22Rv1 (cell line): ENCODE measurements around the gene CHRDL2.
"Not testable (repeated sequence)": the region's sequence is repeated elsewhere in the genome, so short reads cannot be mapped to it uniquely, and the experiment has no call there.

Experiments used
- H3K27ac ChIP-seq: fragments of 450-650 bp; 2 replicates; pipeline ENCODE4 v1.5.1; 2017
- ZFX ChIP-seq: fragments of 450-650 bp; IDR thresholded peaks from 2 replicates; pipeline ENCODE4 v1.6.1; 2017; ENCODE audit warnings: antibody characterized with exemption, borderline replicate concordance
- TF ChIP-seq, protein P1 (sequence below): fragments of 450-650 bp; IDR thresholded peaks from 2 replicates; pipeline ENCODE4 v1.5.1; 2017; ENCODE audit warnings: mild to moderate bottlenecking

CHRDL2 gene

DNA sequence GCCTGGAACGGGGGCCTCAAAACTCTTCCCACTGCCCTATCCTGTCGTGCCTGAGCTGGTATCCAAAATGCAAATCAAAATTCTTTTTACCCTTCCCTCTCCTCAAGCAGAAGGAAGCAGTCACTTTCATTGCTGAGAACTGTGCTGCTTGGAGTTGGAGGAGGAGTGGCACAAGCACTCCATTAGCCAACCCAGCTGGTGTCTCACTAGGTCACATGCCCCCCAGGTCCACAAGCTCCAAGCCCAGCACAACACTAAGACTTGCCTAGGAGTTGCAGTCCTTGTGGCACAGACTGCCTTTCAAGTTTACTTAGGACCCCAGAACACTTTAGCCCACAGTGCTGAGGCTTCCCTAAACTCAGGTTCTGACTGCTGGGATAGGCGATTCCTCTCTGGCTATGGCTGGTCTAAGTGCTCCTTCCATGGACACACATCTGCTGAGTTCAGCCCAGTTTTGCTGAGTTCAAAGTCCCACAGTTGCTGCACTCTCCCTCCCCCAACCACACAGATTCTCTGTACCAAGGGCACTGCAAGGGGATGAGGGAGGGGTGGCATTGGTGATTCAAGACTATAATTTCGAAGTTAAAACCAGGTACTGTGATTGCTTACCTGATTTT is 68.6 kb downstream of the CHRDL2 start:
- TF ChIP-seq, protein P1, sequence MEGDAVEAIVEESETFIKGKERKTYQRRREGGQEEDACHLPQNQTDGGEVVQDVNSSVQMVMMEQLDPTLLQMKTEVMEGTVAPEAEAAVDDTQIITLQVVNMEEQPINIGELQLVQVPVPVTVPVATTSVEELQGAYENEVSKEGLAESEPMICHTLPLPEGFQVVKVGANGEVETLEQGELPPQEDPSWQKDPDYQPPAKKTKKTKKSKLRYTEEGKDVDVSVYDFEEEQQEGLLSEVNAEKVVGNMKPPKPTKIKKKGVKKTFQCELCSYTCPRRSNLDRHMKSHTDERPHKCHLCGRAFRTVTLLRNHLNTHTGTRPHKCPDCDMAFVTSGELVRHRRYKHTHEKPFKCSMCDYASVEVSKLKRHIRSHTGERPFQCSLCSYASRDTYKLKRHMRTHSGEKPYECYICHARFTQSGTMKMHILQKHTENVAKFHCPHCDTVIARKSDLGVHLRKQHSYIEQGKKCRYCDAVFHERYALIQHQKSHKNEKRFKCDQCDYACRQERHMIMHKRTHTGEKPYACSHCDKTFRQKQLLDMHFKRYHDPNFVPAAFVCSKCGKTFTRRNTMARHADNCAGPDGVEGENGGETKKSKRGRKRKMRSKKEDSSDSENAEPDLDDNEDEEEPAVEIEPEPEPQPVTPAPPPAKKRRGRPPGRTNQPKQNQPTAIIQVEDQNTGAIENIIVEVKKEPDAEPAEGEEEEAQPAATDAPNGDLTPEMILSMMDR: no peak
- TF ChIP-seq ZFX: no peak
- H3K27ac ChIP-seq: peak overlapping the region; percentile 11

DNA sequence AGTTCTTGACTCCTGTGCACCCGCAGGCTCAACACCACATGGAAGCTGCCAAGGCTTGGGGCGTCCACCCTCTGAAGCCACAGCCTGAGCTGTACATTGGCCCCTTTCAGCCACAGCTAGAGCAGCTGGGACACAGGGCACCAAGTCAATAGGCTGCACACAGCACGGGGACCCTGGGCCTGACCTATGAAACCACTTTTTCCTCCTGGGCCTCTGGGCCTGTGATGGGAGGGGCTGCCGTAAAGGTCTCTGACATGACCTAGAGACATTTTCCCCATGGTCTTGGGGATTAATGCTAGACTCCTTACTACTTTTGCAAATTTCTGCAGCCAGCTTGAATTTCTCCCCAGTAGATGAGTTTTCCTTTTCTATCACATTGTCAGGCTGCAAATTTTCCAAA is 72.1 kb downstream of the CHRDL2 start:
- H3K27ac ChIP-seq: not testable (repeated sequence)

DNA sequence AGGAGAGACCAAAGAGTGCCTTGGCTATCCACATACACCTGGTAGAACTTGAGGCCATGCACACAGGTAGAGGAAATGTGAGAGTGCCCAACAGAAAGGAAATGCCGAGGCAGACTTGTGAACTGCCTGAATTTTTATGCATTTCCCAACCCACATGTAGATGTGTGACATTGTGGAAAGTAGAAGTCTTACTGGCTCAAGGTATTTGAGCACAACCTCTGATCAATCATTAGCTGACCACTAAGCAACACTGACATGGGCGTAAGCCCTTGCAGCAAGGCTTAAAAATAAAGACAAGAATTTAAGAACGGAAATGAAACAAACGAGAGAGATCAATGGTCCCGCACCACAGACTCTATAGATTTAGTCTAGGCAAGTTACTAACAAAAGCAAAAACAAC is 76.2 kb downstream of the CHRDL2 start:
- H3K27ac ChIP-seq: no peak overlapping the region
- TF ChIP-seq, protein P1: no peak
- no peak for TF ChIP-seq ZFX

DNA sequence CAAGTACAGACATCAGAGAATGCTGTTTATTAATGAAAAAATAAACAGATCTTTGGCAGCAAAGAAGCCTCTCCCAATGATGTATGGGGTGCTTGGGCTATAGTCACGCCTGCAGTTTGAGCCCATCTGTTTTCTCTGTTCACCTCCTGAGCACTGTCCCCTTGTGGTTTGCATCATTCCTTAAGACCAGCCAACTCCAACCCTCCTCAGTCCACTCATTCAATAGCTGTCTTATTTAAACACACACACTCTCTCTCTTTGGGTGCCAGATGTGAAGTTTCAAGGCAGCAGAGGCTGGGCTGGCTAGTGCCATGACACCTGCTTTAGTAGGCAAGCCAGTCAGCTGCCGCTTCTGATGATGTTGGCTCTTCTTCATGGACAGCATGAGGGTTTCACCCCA is 80.7 kb downstream of the CHRDL2 start:
- H3K27ac ChIP-seq: no peak overlapping the region
- TF ChIP-seq, protein P1: no peak
- no peak for TF ChIP-seq ZFX

DNA sequence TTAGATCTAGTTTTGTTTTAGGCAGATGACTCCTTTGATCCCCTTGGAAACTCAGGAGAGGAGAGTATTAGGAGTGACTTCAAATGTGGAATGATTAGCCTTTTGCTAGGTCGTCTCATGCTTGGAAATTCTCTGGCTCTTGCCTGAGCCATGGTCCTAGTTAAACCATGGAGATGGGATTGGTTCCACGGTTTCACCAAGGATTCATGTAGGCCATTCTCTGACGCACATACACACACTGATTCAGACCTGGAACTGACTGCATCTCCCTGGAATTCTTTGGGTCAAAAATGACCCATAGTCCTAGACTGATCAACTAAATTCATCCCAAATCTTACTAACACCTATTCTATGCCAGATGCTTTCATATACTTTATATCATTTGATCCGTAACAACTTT is 82.3 kb downstream of the CHRDL2 start:
- TF ChIP-seq, protein P1: no peak
- TF ChIP-seq ZFX: no peak

DNA sequence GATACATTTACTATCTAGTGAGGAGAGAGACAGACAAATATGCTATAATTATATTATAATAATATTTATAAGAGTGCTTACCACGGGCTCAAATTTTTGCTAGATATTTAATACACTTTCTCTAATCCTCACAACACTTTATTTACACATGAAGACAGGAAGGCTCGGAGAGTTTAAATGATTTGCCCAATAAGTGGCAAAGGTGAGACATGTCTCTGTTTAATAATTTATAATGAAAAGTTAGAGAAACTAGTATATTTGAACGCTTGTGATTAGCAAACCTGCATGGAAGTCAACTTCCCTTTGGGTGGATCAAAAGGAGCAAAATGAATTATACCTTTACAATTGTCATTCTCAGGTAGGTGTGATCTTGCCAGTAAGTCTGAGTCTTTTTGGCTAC is 83.4 kb downstream of the CHRDL2 start:
- H3K27ac ChIP-seq: no peak overlapping the region
- TF ChIP-seq ZFX: no peak
- TF ChIP-seq, protein P1: no peak

More for the DNA sequence above, 82.3 kb downstream of the CHRDL2 start:
- H3K27ac ChIP-seq: no peak overlapping the region

DNA sequence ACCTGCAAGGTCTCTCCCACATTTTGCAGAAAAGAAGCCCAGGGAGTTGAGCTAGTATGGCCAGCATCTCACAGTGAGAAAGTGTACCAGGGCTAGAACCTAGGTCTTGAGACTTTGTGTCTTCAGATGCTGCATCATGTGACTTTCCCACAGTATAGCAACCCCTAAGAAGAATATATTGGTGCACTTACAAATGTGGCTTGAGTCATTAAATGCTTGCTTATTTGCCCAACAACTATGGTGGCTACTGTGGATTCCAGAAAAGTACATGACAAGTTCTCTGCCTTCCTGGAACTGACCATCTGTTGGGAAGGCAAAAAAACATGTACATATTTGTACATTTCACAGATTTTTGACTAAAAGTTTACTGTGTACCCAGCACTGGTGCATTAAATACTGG is 83.8 kb downstream of the CHRDL2 start:
- H3K27ac ChIP-seq: no peak overlapping the region
- no peak for TF ChIP-seq ZFX
- TF ChIP-seq, protein P1: no peak

DNA sequence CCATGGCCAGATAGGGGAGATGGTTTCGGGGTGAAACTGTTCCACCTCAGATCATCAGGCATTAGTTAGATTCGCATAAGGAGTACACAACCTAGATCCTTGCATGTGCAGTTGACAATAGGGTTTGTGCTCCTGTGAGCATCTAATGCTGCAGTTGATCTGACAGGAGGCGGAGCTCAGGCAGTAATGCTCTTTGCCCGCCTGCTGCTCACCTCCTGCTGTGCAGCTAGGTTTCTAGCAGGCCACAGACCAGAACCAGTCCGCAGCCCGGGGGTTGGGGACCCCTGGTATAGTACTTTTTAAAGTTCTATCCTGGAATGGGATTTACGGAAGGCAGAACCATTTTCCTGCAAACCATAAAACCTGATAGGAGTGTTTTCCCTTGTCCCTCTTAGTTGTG is 84.3 kb downstream of the CHRDL2 start:
- TF ChIP-seq, protein P1: no peak
- no peak for TF ChIP-seq ZFX
- no peak overlapping the region for H3K27ac ChIP-seq
